ENCODE results near the gene NTM.

Gene NTM

DNA sequence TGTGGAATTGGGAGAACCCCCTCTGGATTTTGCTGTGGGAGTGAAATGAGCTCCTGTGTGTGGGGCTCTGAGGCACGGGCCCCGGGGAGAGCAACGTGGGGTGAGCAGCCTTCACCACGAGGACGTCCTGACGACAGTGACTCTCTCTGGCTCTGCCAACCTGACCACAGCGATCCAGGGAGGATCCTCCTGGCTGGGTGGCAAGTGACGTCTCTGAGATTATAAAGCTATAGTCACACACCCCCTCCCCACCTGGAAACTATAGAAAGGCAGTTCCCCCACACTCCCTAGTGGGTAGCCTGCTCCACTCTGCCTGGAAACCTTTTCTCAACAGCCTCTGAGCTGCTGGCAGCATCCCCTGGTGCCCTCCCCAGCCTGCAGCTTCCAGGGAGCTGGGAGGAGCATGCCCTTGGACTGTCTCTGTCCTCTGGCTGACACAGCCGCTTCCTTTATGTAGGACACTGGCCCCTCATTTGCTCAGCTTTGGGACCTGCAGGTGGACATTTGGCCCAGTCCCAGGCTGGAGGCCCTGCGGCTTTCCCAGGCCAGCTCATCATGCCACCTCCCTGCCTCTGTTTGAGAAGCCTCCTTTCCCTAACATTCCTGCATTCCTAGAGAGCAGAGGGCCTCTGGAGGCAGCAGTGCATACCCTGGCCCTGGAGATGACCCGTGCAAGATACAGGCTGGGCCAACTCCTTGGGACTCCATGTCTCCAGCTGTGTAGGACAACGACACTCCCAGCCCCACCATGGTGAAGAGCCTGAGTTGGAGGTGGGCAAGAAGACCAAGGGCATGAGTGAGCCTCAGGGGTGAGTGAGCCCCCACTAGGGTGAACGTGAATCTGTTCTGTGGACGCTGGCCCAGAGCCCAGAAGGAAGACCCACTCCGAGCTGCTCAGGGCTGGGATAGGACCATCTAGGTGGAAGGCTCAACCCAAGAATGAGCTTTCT lies 314.0 kb downstream of the NTM start:
- Histone ChIP-seq H3K4me3 (ENCODE audit: low read depth in 1 of 2, low read length in 2 of 2) (no peak overlapping the region), H3K27me3 (ENCODE audit: control insufficient read depth in 1 of 2, insufficient read depth in 2 of 2, low read length in 2 of 2) (peaks cover 3 to 6% of the 10 kb centered on the region in 2 donors), H3K4me1 (ENCODE audit: control insufficient read depth in 1 of 2, insufficient read depth in 2 of 2, low read length in 2 of 2) (no peaks in the 10 kb centered on the region), H3K9me3 (ENCODE audit: control insufficient read depth in 1 of 2, low read length in 2 of 2) (no peaks in the 10 kb centered on the region), H3K36me3 (ENCODE audit: control insufficient read depth in 1 of 2, insufficient read depth in 2 of 2, low read length in 2 of 2) (no peaks in the 10 kb centered on the region), H3K27ac (ENCODE audit: low read depth, low read length) (no peak overlapping the region), H3K9ac (ENCODE audit: low read depth in 1 of 2, low read length in 2 of 2) (no peak overlapping the region)

DNA sequence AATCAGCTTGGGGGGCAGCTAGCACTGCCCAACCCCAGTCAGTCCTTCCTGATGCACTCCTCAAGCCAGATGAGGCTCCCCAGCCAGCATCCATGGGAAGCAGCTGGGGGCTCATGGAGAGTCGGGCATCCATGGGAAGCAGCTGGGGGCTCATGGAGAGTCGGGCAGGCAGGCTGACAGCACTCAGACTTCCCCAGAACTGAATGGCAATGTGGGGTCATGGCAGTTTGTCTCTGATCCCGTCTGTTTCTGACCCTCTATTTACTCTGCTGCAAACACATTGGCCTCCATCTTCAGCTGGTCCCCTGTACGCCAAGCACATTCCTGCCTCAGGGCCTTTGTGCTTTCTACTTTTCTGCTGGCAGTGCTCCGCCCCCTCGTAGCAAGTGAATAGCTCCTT lies 314.8 kb downstream of the NTM start:
- Histone ChIP-seq H3K4me1 (ENCODE audit: control insufficient read depth in 1 of 2, insufficient read depth in 2 of 2, low read length in 2 of 2) (no peaks in the 10 kb centered on the region), H3K9me3 (ENCODE audit: control insufficient read depth in 1 of 2, low read length in 2 of 2) (no peaks in the 10 kb centered on the region), H3K36me3 (ENCODE audit: control insufficient read depth in 1 of 2, insufficient read depth in 2 of 2, low read length in 2 of 2) (no peaks in the 10 kb centered on the region), H3K9ac (ENCODE audit: low read depth in 1 of 2, low read length in 2 of 2) (no peak overlapping the region), H3K27me3 (ENCODE audit: control insufficient read depth in 1 of 2, insufficient read depth in 2 of 2, low read length in 2 of 2) (peaks cover 3 to 6% of the 10 kb centered on the region in 2 donors), H3K27ac (ENCODE audit: low read depth, low read length) (no peak overlapping the region), H3K4me3 (ENCODE audit: low read depth in 1 of 2, low read length in 2 of 2) (no peak overlapping the region)

DNA sequence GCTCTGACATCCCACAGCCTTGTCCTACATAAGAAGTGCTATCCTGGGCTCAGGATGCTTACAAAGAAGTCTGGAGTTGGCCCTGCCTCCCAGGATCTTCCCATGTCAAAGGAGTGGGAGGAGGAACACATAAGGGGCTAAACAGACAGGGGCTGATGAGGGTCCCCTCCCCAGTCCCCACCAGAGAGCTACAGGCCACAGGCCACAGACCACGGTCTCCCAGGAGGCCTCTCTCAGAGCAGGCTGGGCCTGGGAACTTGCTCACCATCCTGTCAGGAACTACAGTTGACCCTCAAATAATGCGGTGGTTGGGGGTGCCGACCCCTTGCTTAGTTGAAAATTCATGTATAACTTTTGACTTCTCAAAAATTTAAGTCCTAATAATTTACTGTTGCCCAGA lies 315.5 kb downstream of the NTM start:
- Histone ChIP-seq H3K27me3 (ENCODE audit: control insufficient read depth in 1 of 2, insufficient read depth in 2 of 2, low read length in 2 of 2) (peaks cover 3 to 6% of the 10 kb centered on the region in 2 donors), H3K4me3 (ENCODE audit: low read depth in 1 of 2, low read length in 2 of 2) (no peak overlapping the region)

DNA sequence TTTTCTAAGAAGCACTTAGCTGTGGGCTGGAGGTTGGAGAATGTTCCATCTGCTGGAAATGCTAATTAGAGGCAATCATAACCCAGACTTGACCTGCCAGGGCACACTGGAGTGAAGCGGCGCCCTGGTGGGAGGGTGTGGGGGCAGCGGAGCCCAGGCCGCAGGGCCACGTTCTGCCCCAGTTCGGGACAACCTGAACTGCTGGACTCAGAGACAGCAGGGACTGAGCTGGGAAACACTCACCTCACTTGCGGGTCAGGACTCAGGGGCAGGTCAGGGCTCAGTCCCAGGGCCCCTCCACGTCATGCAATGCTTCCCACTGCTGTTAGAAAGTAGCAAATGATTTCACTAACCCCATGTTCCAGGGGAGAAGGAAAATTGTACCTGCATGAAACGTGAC lies 316.4 kb downstream of the NTM start:
- Histone ChIP-seq H3K4me1 (ENCODE audit: control insufficient read depth in 1 of 2, insufficient read depth in 2 of 2, low read length in 2 of 2) (no peaks in the 10 kb centered on the region), H3K9me3 (ENCODE audit: control insufficient read depth in 1 of 2, low read length in 2 of 2) (no peaks in the 10 kb centered on the region), H3K4me3 (ENCODE audit: low read depth in 1 of 2, low read length in 2 of 2) (no peak overlapping the region), H3K27me3 (ENCODE audit: control insufficient read depth in 1 of 2, insufficient read depth in 2 of 2, low read length in 2 of 2) (peaks cover 3 to 6% of the 10 kb centered on the region in 2 donors), H3K27ac (ENCODE audit: low read depth, low read length) (no peak overlapping the region), H3K36me3 (ENCODE audit: control insufficient read depth in 1 of 2, insufficient read depth in 2 of 2, low read length in 2 of 2) (no peaks in the 10 kb centered on the region), H3K9ac (ENCODE audit: low read depth in 1 of 2, low read length in 2 of 2) (no peak overlapping the region)

More for the DNA sequence above, 315.5 kb downstream of the NTM start:
- no peaks in the 10 kb centered on the region for H3K36me3 ChIP-seq (ENCODE audit: control insufficient read depth in 1 of 2, insufficient read depth in 2 of 2, low read length in 2 of 2)
- no peak overlapping the region for H3K27ac ChIP-seq (ENCODE audit: low read depth, low read length)
- H3K9ac ChIP-seq (ENCODE audit: low read depth in 1 of 2, low read length in 2 of 2) = no peak overlapping the region
- no peaks in the 10 kb centered on the region for H3K9me3 ChIP-seq (ENCODE audit: control insufficient read depth in 1 of 2, low read length in 2 of 2)
- no peaks in the 10 kb centered on the region for H3K4me1 ChIP-seq (ENCODE audit: control insufficient read depth in 1 of 2, insufficient read depth in 2 of 2, low read length in 2 of 2)

DNA sequence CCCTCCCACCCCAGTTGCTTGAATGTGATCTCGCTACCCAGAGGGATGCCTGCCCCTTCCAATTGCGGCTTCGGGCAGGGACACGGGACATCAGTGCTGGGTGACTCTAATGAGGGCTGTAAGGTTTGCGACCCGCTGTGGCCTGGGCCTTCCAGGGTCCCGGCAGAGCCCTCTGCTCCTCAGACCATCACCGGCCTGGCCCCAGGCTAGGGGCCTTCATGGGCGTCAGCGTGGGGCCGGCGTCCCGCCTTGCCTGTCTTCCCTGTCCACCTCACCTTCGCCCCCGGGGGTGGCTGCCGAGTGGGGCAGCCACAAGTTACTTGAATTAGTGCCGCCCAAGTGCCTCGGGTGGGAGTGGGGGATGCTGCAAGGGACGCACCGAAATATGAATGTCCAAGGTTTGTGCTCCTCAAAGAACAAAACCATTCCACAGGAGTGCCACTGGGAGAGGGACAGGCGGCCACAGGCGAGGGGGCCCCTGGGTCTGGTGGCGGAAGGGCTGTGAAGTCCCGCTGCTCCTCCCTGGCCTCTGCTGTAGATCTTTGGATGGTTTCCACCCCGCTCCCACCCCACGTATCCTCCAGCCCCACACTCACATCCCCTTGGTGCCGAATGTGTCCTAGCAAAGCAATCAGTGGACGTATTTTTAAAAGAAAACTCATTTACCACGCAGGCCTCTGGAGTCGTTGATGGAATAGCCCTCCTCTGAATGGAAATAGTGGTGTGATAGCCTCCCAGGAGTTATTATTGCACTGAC lies 317.1 kb downstream of the NTM start:
- Histone ChIP-seq H3K36me3 (ENCODE audit: control insufficient read depth in 1 of 2, insufficient read depth in 2 of 2, low read length in 2 of 2) (no peaks in the 10 kb centered on the region), H3K4me1 (ENCODE audit: control insufficient read depth in 1 of 2, insufficient read depth in 2 of 2, low read length in 2 of 2) (no peaks in the 10 kb centered on the region), H3K4me3 (ENCODE audit: low read depth in 1 of 2, low read length in 2 of 2) (no peak overlapping the region), H3K27me3 (ENCODE audit: control insufficient read depth in 1 of 2, insufficient read depth in 2 of 2, low read length in 2 of 2) (peaks cover 6 to 7% of the 10 kb centered on the region in 2 donors), H3K27ac (ENCODE audit: low read depth, low read length) (no peak overlapping the region), H3K9me3 (ENCODE audit: control insufficient read depth in 1 of 2, low read length in 2 of 2) (no peaks in the 10 kb centered on the region), H3K9ac (ENCODE audit: low read depth in 1 of 2, low read length in 2 of 2) (no peak overlapping the region)

DNA sequence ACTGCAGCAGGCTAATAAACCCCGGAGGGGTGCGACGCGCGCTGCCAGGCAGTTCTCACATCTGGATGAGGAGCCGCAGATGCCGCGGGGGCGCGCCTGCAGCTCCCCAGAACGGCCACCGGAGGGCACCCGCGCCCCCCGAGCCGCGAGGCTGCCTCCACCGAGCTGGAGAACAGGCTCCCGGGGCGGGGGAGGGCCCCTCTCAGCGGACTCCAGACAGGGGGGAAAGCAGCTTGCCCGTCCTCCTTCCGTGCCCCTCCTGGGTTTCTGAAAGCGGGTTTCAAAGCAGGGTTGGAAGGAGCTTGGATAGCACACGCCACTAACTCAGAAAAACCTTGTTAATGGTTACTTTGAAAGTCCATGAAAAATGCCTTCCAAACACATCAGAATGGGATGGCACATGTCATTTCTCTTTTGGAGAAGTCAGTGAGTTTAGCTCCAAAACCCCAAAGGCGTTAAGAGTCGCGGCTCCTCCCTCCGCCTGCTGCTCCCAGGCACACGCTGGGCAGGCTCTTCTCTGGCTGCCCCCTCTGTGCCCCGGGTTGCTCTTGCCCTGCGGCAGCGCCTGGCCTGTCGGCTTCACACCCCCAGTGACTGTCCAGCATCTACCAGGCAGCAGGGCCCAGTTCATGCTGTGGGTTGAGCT lies 317.8 kb downstream of the NTM start:
- Histone ChIP-seq H3K9ac (ENCODE audit: low read depth in 1 of 2, low read length in 2 of 2) (no peak overlapping the region), H3K27me3 (ENCODE audit: control insufficient read depth in 1 of 2, insufficient read depth in 2 of 2, low read length in 2 of 2) (peaks cover 6 to 7% of the 10 kb centered on the region in 2 donors), H3K4me1 (ENCODE audit: control insufficient read depth in 1 of 2, insufficient read depth in 2 of 2, low read length in 2 of 2) (no peaks in the 10 kb centered on the region), H3K4me3 (ENCODE audit: low read depth in 1 of 2, low read length in 2 of 2) (no peak overlapping the region), H3K27ac (ENCODE audit: low read depth, low read length) (no peak overlapping the region), H3K9me3 (ENCODE audit: control insufficient read depth in 1 of 2, low read length in 2 of 2) (no peaks in the 10 kb centered on the region), H3K36me3 (ENCODE audit: control insufficient read depth in 1 of 2, insufficient read depth in 2 of 2, low read length in 2 of 2) (no peaks in the 10 kb centered on the region)

DNA sequence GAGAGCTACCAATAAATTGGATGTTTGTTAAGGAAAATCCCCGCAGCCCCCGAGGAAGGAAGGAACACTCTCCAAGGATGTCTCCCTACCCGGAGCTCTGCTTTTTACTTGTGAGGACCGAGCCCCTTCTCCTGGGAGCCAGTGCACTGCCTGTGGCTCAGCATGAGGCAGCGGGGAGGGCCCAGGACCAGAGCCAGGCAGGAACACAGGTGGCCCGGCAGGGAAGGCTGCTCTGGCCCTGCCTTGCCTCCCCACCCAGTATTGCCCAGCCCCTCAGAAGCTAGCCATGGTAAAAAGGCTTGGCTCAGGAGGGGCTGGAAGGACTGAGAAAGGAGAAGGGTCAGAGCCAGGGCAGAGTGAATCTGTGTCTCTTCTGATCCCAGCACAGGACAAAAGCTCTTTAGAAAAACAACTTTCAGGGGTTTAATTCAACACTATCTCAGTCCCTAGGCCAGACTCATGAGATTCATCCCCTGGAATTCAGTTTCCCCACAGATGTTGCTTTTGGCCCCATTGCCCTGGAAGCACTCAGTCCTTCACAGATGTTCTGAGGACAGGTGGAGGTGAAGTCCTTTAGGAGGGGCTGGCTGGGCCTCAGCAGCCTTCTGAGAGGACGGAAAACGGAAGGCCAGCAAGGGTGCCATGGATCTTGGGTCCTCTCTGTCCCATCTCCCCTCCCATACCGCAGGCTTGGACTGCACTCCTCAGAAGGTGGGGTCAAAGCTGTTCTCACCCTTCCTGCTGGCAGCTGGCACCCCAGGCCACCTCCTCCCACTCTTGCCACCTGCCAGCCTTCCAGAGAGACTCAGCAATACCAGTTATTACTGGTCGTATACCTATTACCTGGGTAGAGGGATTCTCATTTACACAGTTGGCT lies 318.9 kb downstream of the NTM start:
- Histone ChIP-seq H3K27ac (ENCODE audit: low read depth, low read length) (no peak overlapping the region), H3K27me3 (ENCODE audit: control insufficient read depth in 1 of 2, insufficient read depth in 2 of 2, low read length in 2 of 2) (peaks cover 8 to 11% of the 10 kb centered on the region in 2 donors), H3K4me1 (ENCODE audit: control insufficient read depth in 1 of 2, insufficient read depth in 2 of 2, low read length in 2 of 2) (no peaks in the 10 kb centered on the region), H3K36me3 (ENCODE audit: control insufficient read depth in 1 of 2, insufficient read depth in 2 of 2, low read length in 2 of 2) (no peaks in the 10 kb centered on the region), H3K9ac (ENCODE audit: low read depth in 1 of 2, low read length in 2 of 2) (no peak overlapping the region), H3K4me3 (ENCODE audit: low read depth in 1 of 2, low read length in 2 of 2) (no peak overlapping the region), H3K9me3 (ENCODE audit: control insufficient read depth in 1 of 2, low read length in 2 of 2) (no peaks in the 10 kb centered on the region)

DNA sequence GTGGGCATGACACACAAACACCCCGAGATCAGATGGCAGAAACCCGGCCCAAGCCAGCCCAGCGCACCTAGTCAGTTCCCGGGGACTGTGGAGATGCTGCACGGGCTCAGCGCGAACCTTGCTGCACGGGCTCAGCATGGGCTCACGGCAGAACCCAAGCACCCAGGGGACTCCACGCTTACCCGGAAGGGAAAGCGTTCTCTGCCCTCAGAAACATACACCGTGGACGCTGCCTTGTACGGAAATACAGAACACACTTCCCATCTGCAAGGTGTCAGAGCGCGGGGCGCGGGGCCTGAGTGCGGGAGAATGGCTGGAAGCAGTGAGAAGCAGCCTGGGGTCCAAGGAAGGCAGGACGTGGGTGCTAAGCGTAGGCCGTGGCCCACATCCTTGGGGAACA lies 319.9 kb downstream of the NTM start:
- peaks cover 13 to 14% of the 10 kb centered on the region in 2 donors for H3K27me3 ChIP-seq (ENCODE audit: control insufficient read depth in 1 of 2, insufficient read depth in 2 of 2, low read length in 2 of 2)
- no peaks in the 10 kb centered on the region for H3K36me3 ChIP-seq (ENCODE audit: control insufficient read depth in 1 of 2, insufficient read depth in 2 of 2, low read length in 2 of 2)
- no peaks in the 10 kb centered on the region for H3K4me1 ChIP-seq (ENCODE audit: control insufficient read depth in 1 of 2, insufficient read depth in 2 of 2, low read length in 2 of 2)
- no peak overlapping the region for H3K27ac ChIP-seq (ENCODE audit: low read depth, low read length)
- no peaks in the 10 kb centered on the region for H3K9me3 ChIP-seq (ENCODE audit: control insufficient read depth in 1 of 2, low read length in 2 of 2)
- no peak overlapping the region for H3K4me3 ChIP-seq (ENCODE audit: low read depth in 1 of 2, low read length in 2 of 2)
- no peak overlapping the region for H3K9ac ChIP-seq (ENCODE audit: low read depth in 1 of 2, low read length in 2 of 2)

DNA sequence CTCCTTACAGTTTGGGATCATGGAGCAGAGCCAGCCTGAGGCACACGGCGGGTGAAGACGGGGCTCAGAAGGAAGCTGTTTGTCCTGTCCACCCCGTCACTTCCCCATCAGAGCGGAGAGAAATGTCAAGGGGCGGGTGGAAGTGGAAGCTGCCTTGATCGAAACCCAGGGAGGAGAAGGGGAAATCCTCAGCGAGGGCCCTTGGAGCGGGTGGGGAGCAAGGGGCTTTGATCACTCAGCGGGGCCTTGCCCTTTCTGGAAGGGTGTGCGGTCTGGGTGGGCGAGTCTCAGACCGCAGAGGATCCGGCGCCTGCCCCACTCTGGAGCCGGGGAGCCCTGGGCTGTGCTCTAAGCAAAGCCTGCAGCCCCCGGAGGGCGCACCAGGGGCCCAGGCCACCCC lies 320.4 kb downstream of the NTM start:
- Histone ChIP-seq H3K27ac (ENCODE audit: low read depth, low read length) (no peak overlapping the region), H3K36me3 (ENCODE audit: control insufficient read depth in 1 of 2, insufficient read depth in 2 of 2, low read length in 2 of 2) (no peaks in the 10 kb centered on the region), H3K4me3 (ENCODE audit: low read depth in 1 of 2, low read length in 2 of 2) (no peak overlapping the region), H3K9ac (ENCODE audit: low read depth in 1 of 2, low read length in 2 of 2) (no peak overlapping the region), H3K9me3 (ENCODE audit: control insufficient read depth in 1 of 2, low read length in 2 of 2) (no peaks in the 10 kb centered on the region), H3K27me3 (ENCODE audit: control insufficient read depth in 1 of 2, insufficient read depth in 2 of 2, low read length in 2 of 2) (peaks cover 14 to 18% of the 10 kb centered on the region in 2 donors), H3K4me1 (ENCODE audit: control insufficient read depth in 1 of 2, insufficient read depth in 2 of 2, low read length in 2 of 2) (no peaks in the 10 kb centered on the region)
